Upper lobe of left lung (tissue), 4 donors: Measurements from ENCODE around the gene CNTNAP2.

Experiments used
- CTCF ChIP-seq, 6 experiments: fragments of 450-650 bp in 4 of 6; fragments of 200-600 bp in 2 of 6; sonication (generic) in 2 of 6; IDR thresholded peaks; one replicate each; pipeline ENCODE4 v1.5.1; 2016 to 2019; ENCODE audit warnings: antibody characterized with exemption in 6 of 6
- EP300 ChIP-seq, 4 donors: sonication (generic); formaldehyde crosslinking; IDR thresholded peaks; one replicate each; pipeline ENCODE4 v1.5.1; 2017; ENCODE audit warnings: antibody characterized with exemption in 4 of 4, control low read depth in 2 of 4
- POLR2AphosphoS5 ChIP-seq, 2 donors: sonication (generic); formaldehyde crosslinking; IDR thresholded peaks; one replicate each; pipeline ENCODE4 v1.5.1; 2017; ENCODE audit warnings: antibody characterized with exemption in 2 of 2

GRCh38 chr7:148348466-148348865 is 2231.9 kb downstream of the CNTNAP2 start:
- TF ChIP-seq CTCF (IDR thresholded peaks at IDR 0.05) (no peak), POLR2AphosphoS5 (IDR thresholded peaks at IDR 0.05) (no peak), EP300 (IDR thresholded peaks at IDR 0.05) (no peak)
